ENCODE data around the gene LGI4.
"Not testable (repeated sequence)": the region's sequence is repeated elsewhere in the genome, so short reads cannot be mapped to it uniquely, and the experiment has no call there.

The LGI4 gene

GRCh38 chr19:35154525-35155406 is 19.9 kb upstream of the LGI4 start, which contains the start of gene FXYD5:
Gene FXYD5 (plus strand): TSS chr19:35154735. CDS start chr19:35155551, 816 bp downstream.
- no peak for FAIRE-seq
- DNase-seq (ENCODE audit: insufficient read length, low spot score), result peak; percentile 95
- TF ChIP-seq POLR2A (IDR thresholded peaks at IDR 0.05; ENCODE audit: low read depth, low read length), result peak; percentile 67

GRCh38 chr19:35153701-35154524 is 19.1 kb upstream of the LGI4 start:
- DNase-seq (ENCODE audit: insufficient read length, low spot score) (no peak), FAIRE-seq (no peak)
- TF ChIP-seq POLR2A (IDR thresholded peaks at IDR 0.05; ENCODE audit: low read depth, low read length), result no peak

GRCh38 chr19:35153129-35153522 is 18.3 kb upstream of the LGI4 start:
- FAIRE-seq, result not testable (repeated sequence)

GRCh38 chr19:35151273-35152065 is 16.6 kb upstream of the LGI4 start:
- no peak for DNase-seq (ENCODE audit: insufficient read length, low spot score)
- FAIRE-seq, result no peak
- TF ChIP-seq POLR2A (IDR thresholded peaks at IDR 0.05; ENCODE audit: low read depth, low read length), result no peak; the same call in 1 of the 2 replicates

More at GRCh38 chr19:35153129-35153522, 18.3 kb upstream of the LGI4 start:
- not testable (repeated sequence) for DNase-seq (ENCODE audit: insufficient read length, low spot score)

GRCh38 chr19:35150445-35150844 is 15.6 kb upstream of the LGI4 start:
- DNase-seq (ENCODE audit: insufficient read length, low spot score) (no peak), FAIRE-seq (no peak)
- no peak for TF ChIP-seq POLR2A (IDR thresholded peaks at IDR 0.05; ENCODE audit: low read depth, low read length)

GRCh38 chr19:35149463-35149862 is 14.6 kb upstream of the LGI4 start:
- no peak for DNase-seq (ENCODE audit: insufficient read length, low spot score)
- no peak for FAIRE-seq
- no peak for TF ChIP-seq POLR2A (IDR thresholded peaks at IDR 0.05; ENCODE audit: low read depth, low read length)

GRCh38 chr19:35146746-35147459 is 12.0 kb upstream of the LGI4 start:
- FAIRE-seq (no peak), DNase-seq (ENCODE audit: insufficient read length, low spot score) (no peak)
- no peak for TF ChIP-seq POLR2A (IDR thresholded peaks at IDR 0.05; ENCODE audit: low read depth, low read length)

- FAIRE-seq (no peak), DNase-seq (ENCODE audit: insufficient read length, low spot score) (peak; percentile 81)
- no peak for TF ChIP-seq POLR2A (IDR thresholded peaks at IDR 0.05; ENCODE audit: low read depth, low read length)
These were observed 10.0 kb upstream of the LGI4 start for GRCh38 chr19:35144600-35145436.

- TF ChIP-seq POLR2A (IDR thresholded peaks at IDR 0.05; ENCODE audit: low read depth, low read length), result no peak
- FAIRE-seq (no peak), DNase-seq (ENCODE audit: insufficient read length, low spot score) (no peak)
These were observed 9.4 kb upstream of the LGI4 start for GRCh38 chr19:35144259-35144599.

GRCh38 chr19:35143818-35144217 is 9.0 kb upstream of the LGI4 start:
- TF ChIP-seq POLR2A (IDR thresholded peaks at IDR 0.05; ENCODE audit: low read depth, low read length), result no peak
- FAIRE-seq (no peak), DNase-seq (ENCODE audit: insufficient read length, low spot score) (no peak)

- TF ChIP-seq POLR2A (IDR thresholded peaks at IDR 0.05; ENCODE audit: low read depth, low read length), result no peak
- FAIRE-seq, result no peak
- DNase-seq (ENCODE audit: insufficient read length, low spot score), result no peak
These were observed 8.4 kb upstream of the LGI4 start, which contains the start of gene FXYD7 for GRCh38 chr19:35143231-35143715. Gene FXYD7 (plus strand): TSS chr19:35143255. CDS start chr19:35143334, 79 bp downstream.

GRCh38 chr19:35142606-35143230 is 7.9 kb upstream of the LGI4 start:
- DNase-seq (ENCODE audit: insufficient read length, low spot score) (no peak), FAIRE-seq (no peak)
- TF ChIP-seq POLR2A (IDR thresholded peaks at IDR 0.05; ENCODE audit: low read depth, low read length), result no peak

Measured in H54 (cell line).